ENCODE measurements around the gene ADCYAP1R1.

The ADCYAP1R1 gene

GRCh38 chr7:31020161-31020560, 31.9 kb upstream of the ADCYAP1R1 start:
- no peaks in the 10 kb centered on the region for H3K9me3 ChIP-seq (ENCODE audit: control insufficient read depth in 1 of 2, low read length in 2 of 2)
- H3K27me3 ChIP-seq (ENCODE audit: control insufficient read depth in 1 of 2, insufficient read depth in 2 of 2, low read length in 2 of 2): peaks cover 0 to 5% of the 10 kb centered on the region in 2 donors
- H3K27ac ChIP-seq (ENCODE audit: low read depth, low read length): no peak overlapping the region
- H3K4me3 ChIP-seq (ENCODE audit: low read depth in 1 of 2, low read length in 2 of 2): no peak overlapping the region
- no peaks in the 10 kb centered on the region for H3K4me1 ChIP-seq (ENCODE audit: control insufficient read depth in 1 of 2, insufficient read depth in 2 of 2, low read length in 2 of 2)
- no peaks in the 10 kb centered on the region for H3K36me3 ChIP-seq (ENCODE audit: control insufficient read depth in 1 of 2, insufficient read depth in 2 of 2, low read length in 2 of 2)
- no peak overlapping the region for H3K9ac ChIP-seq (ENCODE audit: low read depth in 1 of 2, low read length in 2 of 2)

GRCh38 chr7:31020652-31021051, 31.5 kb upstream of the ADCYAP1R1 start:
- Histone ChIP-seq H3K4me3 (ENCODE audit: low read depth in 1 of 2, low read length in 2 of 2) (no peak overlapping the region), H3K4me1 (ENCODE audit: control insufficient read depth in 1 of 2, insufficient read depth in 2 of 2, low read length in 2 of 2) (no peaks in the 10 kb centered on the region)

GRCh38 chr7:31022117-31022516, 30.0 kb upstream of the ADCYAP1R1 start:
- no peaks in the 10 kb centered on the region for H3K4me1 ChIP-seq (ENCODE audit: control insufficient read depth in 1 of 2, insufficient read depth in 2 of 2, low read length in 2 of 2)
- H3K36me3 ChIP-seq (ENCODE audit: control insufficient read depth in 1 of 2, insufficient read depth in 2 of 2, low read length in 2 of 2): no peaks in the 10 kb centered on the region
- no peak overlapping the region for H3K4me3 ChIP-seq (ENCODE audit: low read depth in 1 of 2, low read length in 2 of 2)
- no peaks in the 10 kb centered on the region for H3K27me3 ChIP-seq (ENCODE audit: control insufficient read depth in 1 of 2, insufficient read depth in 2 of 2, low read length in 2 of 2)
- no peak overlapping the region for H3K27ac ChIP-seq (ENCODE audit: low read depth, low read length)
- no peaks in the 10 kb centered on the region for H3K9me3 ChIP-seq (ENCODE audit: control insufficient read depth in 1 of 2, low read length in 2 of 2)
- no peak overlapping the region for H3K9ac ChIP-seq (ENCODE audit: low read depth in 1 of 2, low read length in 2 of 2)

More at GRCh38 chr7:31020652-31021051, 31.5 kb upstream of the ADCYAP1R1 start:
- H3K36me3 ChIP-seq (ENCODE audit: control insufficient read depth in 1 of 2, insufficient read depth in 2 of 2, low read length in 2 of 2): no peaks in the 10 kb centered on the region
- no peak overlapping the region for H3K9ac ChIP-seq (ENCODE audit: low read depth in 1 of 2, low read length in 2 of 2)
- H3K27ac ChIP-seq (ENCODE audit: low read depth, low read length): no peak overlapping the region
- H3K27me3 ChIP-seq (ENCODE audit: control insufficient read depth in 1 of 2, insufficient read depth in 2 of 2, low read length in 2 of 2): peaks cover 0 to 3% of the 10 kb centered on the region in 2 donors
- no peaks in the 10 kb centered on the region for H3K9me3 ChIP-seq (ENCODE audit: control insufficient read depth in 1 of 2, low read length in 2 of 2)

- Histone ChIP-seq H3K4me3 (ENCODE audit: low read depth in 1 of 2, low read length in 2 of 2) (no peak overlapping the region), H3K9me3 (ENCODE audit: control insufficient read depth in 1 of 2, low read length in 2 of 2) (no peaks in the 10 kb centered on the region), H3K4me1 (ENCODE audit: control insufficient read depth in 1 of 2, insufficient read depth in 2 of 2, low read length in 2 of 2) (no peaks in the 10 kb centered on the region), H3K36me3 (ENCODE audit: control insufficient read depth in 1 of 2, insufficient read depth in 2 of 2, low read length in 2 of 2) (no peaks in the 10 kb centered on the region), H3K27me3 (ENCODE audit: control insufficient read depth in 1 of 2, insufficient read depth in 2 of 2, low read length in 2 of 2) (no peaks in the 10 kb centered on the region), H3K9ac (ENCODE audit: low read depth in 1 of 2, low read length in 2 of 2) (no peak overlapping the region), H3K27ac (ENCODE audit: low read depth, low read length) (no peak overlapping the region)
These were observed 29.4 kb upstream of the ADCYAP1R1 start for GRCh38 chr7:31022726-31023125.

GRCh38 chr7:31023877-31024276, 28.2 kb upstream of the ADCYAP1R1 start:
- Histone ChIP-seq H3K27me3 (ENCODE audit: control insufficient read depth in 1 of 2, insufficient read depth in 2 of 2, low read length in 2 of 2) (no peaks in the 10 kb centered on the region), H3K36me3 (ENCODE audit: control insufficient read depth in 1 of 2, insufficient read depth in 2 of 2, low read length in 2 of 2) (no peaks in the 10 kb centered on the region), H3K9ac (ENCODE audit: low read depth in 1 of 2, low read length in 2 of 2) (no peak overlapping the region), H3K27ac (ENCODE audit: low read depth, low read length) (no peak overlapping the region), H3K9me3 (ENCODE audit: control insufficient read depth in 1 of 2, low read length in 2 of 2) (no peaks in the 10 kb centered on the region), H3K4me1 (ENCODE audit: control insufficient read depth in 1 of 2, insufficient read depth in 2 of 2, low read length in 2 of 2) (no peaks in the 10 kb centered on the region), H3K4me3 (ENCODE audit: low read depth in 1 of 2, low read length in 2 of 2) (no peak overlapping the region)

- Histone ChIP-seq H3K9me3 (ENCODE audit: control insufficient read depth in 1 of 2, low read length in 2 of 2) (no peaks in the 10 kb centered on the region), H3K4me1 (ENCODE audit: control insufficient read depth in 1 of 2, insufficient read depth in 2 of 2, low read length in 2 of 2) (no peaks in the 10 kb centered on the region), H3K9ac (ENCODE audit: low read depth in 1 of 2, low read length in 2 of 2) (no peak overlapping the region), H3K4me3 (ENCODE audit: low read depth in 1 of 2, low read length in 2 of 2) (no peak overlapping the region), H3K27me3 (ENCODE audit: control insufficient read depth in 1 of 2, insufficient read depth in 2 of 2, low read length in 2 of 2) (no peaks in the 10 kb centered on the region), H3K27ac (ENCODE audit: low read depth, low read length) (no peak overlapping the region), H3K36me3 (ENCODE audit: control insufficient read depth in 1 of 2, insufficient read depth in 2 of 2, low read length in 2 of 2) (no peaks in the 10 kb centered on the region)
These were observed 24.7 kb upstream of the ADCYAP1R1 start for GRCh38 chr7:31027161-31027965.

GRCh38 chr7:31028006-31028405, 24.1 kb upstream of the ADCYAP1R1 start:
- no peak overlapping the region for H3K4me3 ChIP-seq (ENCODE audit: low read depth in 1 of 2, low read length in 2 of 2)
- no peaks in the 10 kb centered on the region for H3K9me3 ChIP-seq (ENCODE audit: control insufficient read depth in 1 of 2, low read length in 2 of 2)
- H3K9ac ChIP-seq (ENCODE audit: low read depth in 1 of 2, low read length in 2 of 2): no peak overlapping the region
- H3K36me3 ChIP-seq (ENCODE audit: control insufficient read depth in 1 of 2, insufficient read depth in 2 of 2, low read length in 2 of 2): no peaks in the 10 kb centered on the region
- no peak overlapping the region for H3K27ac ChIP-seq (ENCODE audit: low read depth, low read length)
- no peaks in the 10 kb centered on the region for H3K27me3 ChIP-seq (ENCODE audit: control insufficient read depth in 1 of 2, insufficient read depth in 2 of 2, low read length in 2 of 2)
- no peaks in the 10 kb centered on the region for H3K4me1 ChIP-seq (ENCODE audit: control insufficient read depth in 1 of 2, insufficient read depth in 2 of 2, low read length in 2 of 2)

GRCh38 chr7:31028417-31028992, 23.6 kb upstream of the ADCYAP1R1 start:
- Histone ChIP-seq H3K27ac (ENCODE audit: low read depth, low read length) (no peak overlapping the region), H3K4me1 (ENCODE audit: control insufficient read depth in 1 of 2, insufficient read depth in 2 of 2, low read length in 2 of 2) (no peaks in the 10 kb centered on the region), H3K4me3 (ENCODE audit: low read depth in 1 of 2, low read length in 2 of 2) (no peak overlapping the region), H3K27me3 (ENCODE audit: control insufficient read depth in 1 of 2, insufficient read depth in 2 of 2, low read length in 2 of 2) (no peaks in the 10 kb centered on the region), H3K36me3 (ENCODE audit: control insufficient read depth in 1 of 2, insufficient read depth in 2 of 2, low read length in 2 of 2) (no peaks in the 10 kb centered on the region), H3K9ac (ENCODE audit: low read depth in 1 of 2, low read length in 2 of 2) (no peak overlapping the region), H3K9me3 (ENCODE audit: control insufficient read depth in 1 of 2, low read length in 2 of 2) (no peaks in the 10 kb centered on the region)

GRCh38 chr7:31029251-31030042, 22.7 kb upstream of the ADCYAP1R1 start:
- H3K9ac ChIP-seq (ENCODE audit: low read depth in 1 of 2, low read length in 2 of 2): no peak overlapping the region
- H3K4me3 ChIP-seq (ENCODE audit: low read depth in 1 of 2, low read length in 2 of 2): no peak overlapping the region
- H3K27ac ChIP-seq (ENCODE audit: low read depth, low read length): no peak overlapping the region
- H3K4me1 ChIP-seq (ENCODE audit: control insufficient read depth in 1 of 2, insufficient read depth in 2 of 2, low read length in 2 of 2): no peaks in the 10 kb centered on the region
- H3K27me3 ChIP-seq (ENCODE audit: control insufficient read depth in 1 of 2, insufficient read depth in 2 of 2, low read length in 2 of 2): no peaks in the 10 kb centered on the region
- H3K9me3 ChIP-seq (ENCODE audit: control insufficient read depth in 1 of 2, low read length in 2 of 2): no peaks in the 10 kb centered on the region
- H3K36me3 ChIP-seq (ENCODE audit: control insufficient read depth in 1 of 2, insufficient read depth in 2 of 2, low read length in 2 of 2): no peaks in the 10 kb centered on the region

- Histone ChIP-seq H3K9me3 (ENCODE audit: control insufficient read depth in 1 of 2, low read length in 2 of 2) (no peaks in the 10 kb centered on the region), H3K4me1 (ENCODE audit: control insufficient read depth in 1 of 2, insufficient read depth in 2 of 2, low read length in 2 of 2) (no peaks in the 10 kb centered on the region), H3K36me3 (ENCODE audit: control insufficient read depth in 1 of 2, insufficient read depth in 2 of 2, low read length in 2 of 2) (no peaks in the 10 kb centered on the region), H3K27me3 (ENCODE audit: control insufficient read depth in 1 of 2, insufficient read depth in 2 of 2, low read length in 2 of 2) (no peaks in the 10 kb centered on the region), H3K4me3 (ENCODE audit: low read depth in 1 of 2, low read length in 2 of 2) (no peak overlapping the region), H3K27ac (ENCODE audit: low read depth, low read length) (no peak overlapping the region), H3K9ac (ENCODE audit: low read depth in 1 of 2, low read length in 2 of 2) (no peak overlapping the region)
These were observed 18.3 kb upstream of the ADCYAP1R1 start for GRCh38 chr7:31033674-31034300.
